ENCODE results near the gene QPRT. TPM values are rescaled to one million over a fixed set of nuclear protein-coding genes. Genes with fewer than 3 reads are reported as not detected.
A peak's percentile ranks its signal among the peaks of the same experiment; 100 is the strongest.

The QPRT gene
- total and polyA plus RNA-seq, 2 of the 13 experiments (the other 11 are each of a cell fraction or from before 2014, with no cell fraction given), result 130 to 218 TPM

GRCh38 chr16:29720703-29721102 is 41.7 kb downstream of the QPRT start (continued):
- no peak for TF ChIP-seq HMGXB3 (CRISPR knock-in tag; IDR thresholded peaks at IDR 0.05; ENCODE audit: borderline replicate concordance)
- no peak for TF ChIP-seq TFDP2 (CRISPR knock-in tag; IDR thresholded peaks at IDR 0.05)
- TF ChIP-seq ARNT2 (CRISPR knock-in tag; IDR thresholded peaks at IDR 0.05; ENCODE audit: low read depth), result no peak
- no peak for TF ChIP-seq ZNF878 (CRISPR knock-in tag; IDR thresholded peaks at IDR 0.05)
- TF ChIP-seq NKX3-1 (CRISPR knock-in tag; IDR thresholded peaks at IDR 0.05), result no peak
- 0 out of 2 replicates have a peak, but pooled peaks have one; percentile 53 for TF ChIP-seq PITX1 (CRISPR knock-in tag; IDR thresholded peaks at IDR 0.05)
- TF ChIP-seq ZNF564 (CRISPR knock-in tag; IDR thresholded peaks at IDR 0.05), result no peak
- no peak for TF ChIP-seq TAF15 (IDR thresholded peaks at IDR 0.05; ENCODE audit: low read depth, low read length, poor library complexity, severe bottlenecking)
- TF ChIP-seq ZNF576 (CRISPR knock-in tag; IDR thresholded peaks at IDR 0.05), result no peak
- no peak for TF ChIP-seq TEF (CRISPR knock-in tag; IDR thresholded peaks at IDR 0.05)
- TF ChIP-seq REXO4 (CRISPR knock-in tag; IDR thresholded peaks at IDR 0.05; ENCODE audit: borderline replicate concordance), result no peak
- TF ChIP-seq FOXJ3 (CRISPR knock-in tag; IDR thresholded peaks at IDR 0.05; ENCODE audit: borderline replicate concordance), result no peak
- no peak for TF ChIP-seq TFDP1 (CRISPR knock-in tag; IDR thresholded peaks at IDR 0.05; ENCODE audit: borderline replicate concordance)
- TF ChIP-seq CEBPG (CRISPR knock-in tag; IDR thresholded peaks at IDR 0.05), result peak; percentile 86
- no peak for TF ChIP-seq POLR2AphosphoS5 (IDR thresholded peaks at IDR 0.05; ENCODE audit: low read depth, low read length)
- TF ChIP-seq ZMYM4 (CRISPR knock-in tag; IDR thresholded peaks at IDR 0.05), result peak; percentile 39; the same call in 1 of the 2 replicates
- 0 out of 2 replicates have a peak, but pooled peaks have one; percentile 31 for TF ChIP-seq ZNF567 (CRISPR knock-in tag; IDR thresholded peaks at IDR 0.05; ENCODE audit: borderline replicate concordance)
- TF ChIP-seq ZBTB49 (CRISPR knock-in tag; IDR thresholded peaks at IDR 0.05; ENCODE audit: borderline replicate concordance), result no peak
- no peak for TF ChIP-seq FOXP1 (IDR thresholded peaks at IDR 0.05)
- no peak for TF ChIP-seq FOXP1 (CRISPR knock-in tag; IDR thresholded peaks at IDR 0.05)
- no peak; a peak in 1 of 4 replicates for TF ChIP-seq EP300 (IDR thresholded peaks at IDR 0.05; ENCODE audit: low read depth in 2 of 2, low read length in 2 of 2)
- TF ChIP-seq EP300 (CRISPR knock-in tag; IDR thresholded peaks at IDR 0.05; ENCODE audit: borderline replicate concordance), result no peak
